GM12878 (cell line): Measurements from ENCODE around the gene GGPS1. TPM values are rescaled to one million over a fixed set of nuclear protein-coding genes. Genes with fewer than 3 reads are reported as not detected.

Experiments used
- ATAC-seq: fragments of 200-7000 bp; cut with Tn5 transposase; 3 replicates; pipeline ENCODE4 v1.9.1; 2020; ENCODE audit warnings: mild to moderate bottlenecking, moderate library complexity
- BruUV-seq: library from RNA; stranded (reverse); fragments of 400-500 nt; replicated peaks from 2 replicates; lab custom pipeline; 2021; lab: Mats Ljungman, UMichigan
- CTCF ChIA-PET: fragments of 300-600 bp; sonication (Branson Sonifier 250); formaldehyde crosslinking; extraction: SDS; loops from one replicate; lab custom pipeline; 2021; ENCODE audit warnings: inconsistent platforms; lab: Yijun Ruan, JAX
- POLR2A ChIA-PET: fragments of 350-600 bp; formaldehyde crosslinking; extraction: SDS; loops from one replicate; lab custom pipeline; 2021; ENCODE audit warnings: inconsistent platforms; lab: Charles Lee
- RAD21 ChIA-PET: fragments of 300-600 bp; sonication (Branson Sonifier 250); formaldehyde crosslinking; loops from one replicate; lab custom pipeline; 2023; ENCODE audit warnings: antibody characterized with exemption; ENCODE audit not compliant: unreplicated experiment; lab: Charles Lee
- SMC1A ChIA-PET: fragments of 300-600 bp; sonication (Branson Sonifier 250); formaldehyde crosslinking; loops from one replicate; lab custom pipeline; 2023; ENCODE audit not compliant: unreplicated experiment, uncharacterized antibody; lab: Charles Lee
- DNase-seq: peaks from one replicate; pipeline ENCODE4 v3.0.0-alpha.2; 2011; ENCODE audit warnings: low read depth, low spot score
- FAIRE-seq: peaks from 3 replicates; lab custom pipeline; 2011; peaks lifted over from hg19 to GRCh38; lab: Jason Lieb, UNC
- H2AFZ ChIP-seq: 2 replicates; pipeline ENCODE4 v1.6.0; 2011; ENCODE audit warnings: low read depth, low read length, control low read depth; ENCODE audit not compliant: control insufficient read depth
- H3K27ac ChIP-seq: 2 replicates; pipeline ENCODE4 v1.5.1; 2011; ENCODE audit warnings: control low read depth; ENCODE audit not compliant: control insufficient read depth, insufficient read depth
- H3K27me3 ChIP-seq, 2 experiments: replicated peaks in 1 of 2; 2 replicates each; pipeline versions ENCODE4 v1.6.0 to v1.6.1; 2011; ENCODE audit warnings: low read length in 1 of 2; ENCODE audit not compliant: control insufficient read depth in 2 of 2, insufficient read depth in 2 of 2
- H3K36me3 ChIP-seq, 2 experiments: 2 replicates each; pipeline ENCODE4 v1.5.1; 2011; ENCODE audit warnings: low read length in 1 of 2; ENCODE audit not compliant: control insufficient read depth in 2 of 2, insufficient read depth in 2 of 2
- H3K4me1 ChIP-seq: 2 replicates; pipeline ENCODE4 v1.6.1; 2011; ENCODE audit warnings: mild to moderate bottlenecking, low read length, moderate library complexity, mixed read lengths; ENCODE audit not compliant: control insufficient read depth, insufficient read depth
- H3K4me2 ChIP-seq: 2 replicates; pipeline ENCODE4 v1.6.0; 2011; ENCODE audit warnings: control low read depth; ENCODE audit not compliant: control insufficient read depth, insufficient read depth
- H3K4me3 ChIP-seq: fragments of 200-600 bp; sonication (generic); 2 replicates; pipeline ENCODE4 v1.5.1; 2016
- H3K79me2 ChIP-seq: 2 replicates; pipeline ENCODE4 v1.6.0; 2011; ENCODE audit warnings: low read length; ENCODE audit not compliant: control insufficient read depth, insufficient read depth
- H3K9ac ChIP-seq: 2 replicates; pipeline ENCODE4 v1.8.0; 2011; ENCODE audit warnings: low read length, control low read depth, mixed read lengths; ENCODE audit not compliant: control insufficient read depth, insufficient read depth
- H3K9me3 ChIP-seq: replicated peaks from 3 replicates; pipeline ENCODE4 v1.5.1; 2011; ENCODE audit warnings: mild to moderate bottlenecking, low read length; ENCODE audit not compliant: control insufficient read depth, insufficient read depth
- H4K20me1 ChIP-seq: 2 replicates; pipeline ENCODE4 v1.6.0; 2011; ENCODE audit not compliant: control insufficient read depth, insufficient read depth
- ATF7 ChIP-seq: fragments of 450-650 bp; IDR thresholded peaks from 2 replicates; pipeline ENCODE4 v1.6.1; 2016; ENCODE audit warnings: low read depth, mild to moderate bottlenecking
- BHLHE40 ChIP-seq, 2 experiments: fragments of 450-650 bp in 1 of 2; IDR thresholded peaks; 2 replicates each; pipeline ENCODE4 v1.6.1; 2011 to 2017; ENCODE audit warnings: low read depth in 2 of 2, borderline replicate concordance in 1 of 2, improper control_type of control experiment in 1 of 2, low read length in 1 of 2, mild to moderate bottlenecking in 1 of 2
- CREB1 ChIP-seq: IDR thresholded peaks from 2 replicates; pipeline ENCODE4 v1.6.1; 2012; ENCODE audit warnings: low read depth, mild to moderate bottlenecking, inconsistent platforms
- ETV6 ChIP-seq, 2 experiments: fragments of 450-650 bp in 1 of 2; IDR thresholded peaks in 1 of 2; conservative IDR thresholded peaks in 1 of 2; 2 replicates each; pipeline ENCODE4 v1.6.1; 2014; ENCODE audit warnings: antibody characterized with exemption in 1 of 2, borderline replicate concordance in 1 of 2, low read depth in 1 of 2, mild to moderate bottlenecking in 1 of 2, moderate library complexity in 1 of 2
- HDGF ChIP-seq: fragments of 450-650 bp; IDR thresholded peaks from 2 replicates; pipeline ENCODE4 v1.6.1; 2016; ENCODE audit warnings: antibody characterized with exemption
- JUND ChIP-seq: IDR thresholded peaks from 2 replicates; pipeline ENCODE4 v1.6.1; 2012; ENCODE audit warnings: low read depth, mild to moderate bottlenecking, low read length, improper control_type of control experiment, moderate library complexity
- MEF2A ChIP-seq: IDR thresholded peaks from 2 replicates; pipeline ENCODE4 v1.6.1; 2011; ENCODE audit warnings: low read depth, mild to moderate bottlenecking, low read length, moderate library complexity; ENCODE audit not compliant: insufficient read depth
- MTA2 ChIP-seq: fragments of 450-650 bp; IDR thresholded peaks from 2 replicates; pipeline ENCODE4 v1.6.1; 2016; ENCODE audit warnings: low read depth, mild to moderate bottlenecking, moderate library complexity
- NRF1 ChIP-seq: conservative IDR thresholded peaks from 2 replicates; pipeline ENCODE4 v1.6.1; 2011; ENCODE audit warnings: mild to moderate bottlenecking, low read depth, low read length, improper control_type of control experiment
- SIN3A ChIP-seq: IDR thresholded peaks from 2 replicates; pipeline ENCODE4 v1.6.1; 2012; ENCODE audit warnings: low read depth, low read length, improper control_type of control experiment
- SMC3 ChIP-seq: IDR thresholded peaks from 2 replicates; pipeline ENCODE4 v1.6.1; 2011; ENCODE audit warnings: low read length, improper control_type of control experiment, borderline replicate concordance
- STAT1 ChIP-seq: fragments of 450-650 bp; conservative IDR thresholded peaks from 2 replicates; pipeline ENCODE4 v1.6.1; 2014; ENCODE audit warnings: antibody characterized with exemption, mild to moderate bottlenecking
- ZBTB33 ChIP-seq: fragments of 450-650 bp; IDR thresholded peaks from 2 replicates; pipeline ENCODE4 v1.6.1; 2017; ENCODE audit warnings: mild to moderate bottlenecking
- ZBTB40 ChIP-seq: fragments of 450-650 bp; IDR thresholded peaks from 2 replicates; pipeline ENCODE4 v1.6.1; 2016; ENCODE audit warnings: mild to moderate bottlenecking, moderate library complexity, borderline replicate concordance
- in situ Hi-C: fragments of 300-500 bp; cut with MboI; formaldehyde crosslinking; loops from 9 replicates; pipeline ENCODE4 v1.14.3; 2018; ENCODE audit warnings: mixed read lengths
- intact Hi-C: fragments of 100-400 bp; cut with micrococcal nuclease; formaldehyde crosslinking; loops from one replicate; pipeline ENCODE4 v1.14.2; 2022; ENCODE audit not compliant: unreplicated experiment
- polyA plus RNA-seq, 11 experiments: library from polyadenylated mRNA; depleted of rRNA in 4 of 11; unstranded in 6 of 11; stranded (reverse) in 5 of 11; fragments of >200 nt; fragmentation: Nextera tagmentation in 4 of 11; fragmentation: Illumina TruSeq in 1 of 11; extraction: Ambion mirVana in 4 of 11; extraction: Trizol in 1 of 11; gene quantifications; 1 replicate in 1 of 11; 2 replicates in 10 of 11; pipeline versions ENCODE4 v1.2.1 to v1.2.3, GENCODE V29; 2011 to 2016; ENCODE audit warnings: inconsistent platforms in 2 of 11, missing spikeins in 2 of 11, low read depth in 1 of 11
- total RNA-seq, 4 experiments: library from RNA; depleted of rRNA in 3 of 4; stranded (reverse); fragments of >200 nt in 3 of 4; fragmentation: Illumina TruSeq in 1 of 4; extraction: Trizol in 1 of 4; gene quantifications; 2 replicates each; pipeline versions ENCODE4 v1.2.1 to v1.2.3, GENCODE V29; 2013 to 2021

GGPS1 gene
- total and polyA plus RNA-seq, 10 of the 15 experiments (the other 5 are each of a cell fraction or from before 2014, with no cell fraction given) = 15.1 to 36.0 (median 25.3) TPM

GRCh38 chr1:235292790-235293189 is 35.6 kb upstream of the GGPS1 start (continued):
- no peak for TF ChIP-seq ZBTB33
- TF ChIP-seq HDGF = no peak
- TF ChIP-seq ETV6 (conservative IDR thresholded peaks at IDR 0.05 in 1 of 2, IDR thresholded peaks at IDR 0.05 in 1 of 2; ENCODE audit: borderline replicate concordance in 1 of 2, low read depth in 1 of 2) = no peak
- TF ChIP-seq ZBTB40 = no peak

GRCh38 chr1:235293322-235293942 is 34.9 kb upstream of the GGPS1 start:
- ATAC-seq (no peak), FAIRE-seq (no peak), DNase-seq (no peak)
- Histone ChIP-seq H3K36me3 (peaks cover 0 to 3% of the 10 kb centered on the region in 2 experiments; a peak in 2 of 4 replicates), H3K27ac (no peak overlapping the region), H3K79me2 (peaks cover 79% of the 10 kb centered on the region), H4K20me1 (no peaks in the 10 kb centered on the region; the same call in 1 of the 2 replicates), H3K4me1 (peaks cover 4% of the 10 kb centered on the region; the same call in 1 of the 2 replicates), H3K27me3 (no peaks in the 10 kb centered on the region), H3K9me3 (peaks cover 5% of the 10 kb centered on the region; the same call in 2 of the 3 replicates), H3K4me3 (no peak overlapping the region), H3K9ac (no peak overlapping the region), H2AFZ (no peak overlapping the region), H3K4me2 (no peak overlapping the region)
- CTCF ChIA-PET = interaction anchor here (0.7 to 2.1 kb wide), 4 partner anchors 9 to 171 kb away, joined by 3 to 6 read pairs (median 3); no protein-coding TSS in a partner anchor
- in situ Hi-C loops = no loop called here
- RAD21 ChIA-PET = no interaction called here
- intact Hi-C loops = no loop called here
- no peak for TF ChIP-seq MEF2A
- no peak for TF ChIP-seq HDGF
- no peak for TF ChIP-seq MTA2
- TF ChIP-seq JUND = no peak
- no peak for TF ChIP-seq SIN3A
- no peak for TF ChIP-seq STAT1
- TF ChIP-seq SMC3 = no peak
- no peak for TF ChIP-seq NRF1
- no peak for TF ChIP-seq CREB1
- TF ChIP-seq ATF7 = no peak
- no peak for TF ChIP-seq BHLHE40 (IDR thresholded peaks at IDR 0.05; ENCODE audit: borderline replicate concordance in 1 of 2, low read depth in 2 of 2, low read length in 1 of 2)
- BruUV-seq = no TSS peak
- POLR2A ChIA-PET = interaction anchor here (0.7 kb wide), 1 partner anchor 75 kb away, joined by 3 read pairs; no protein-coding TSS in a partner anchor
- SMC1A ChIA-PET = interaction anchor here (0.9 to 2.1 kb wide), 9 partner anchors 10 to 194 kb away, joined by 3 to 10 read pairs (median 4); no protein-coding TSS in a partner anchor
